ENCODE data around the gene MAOA.

MAOA gene

DNA sequence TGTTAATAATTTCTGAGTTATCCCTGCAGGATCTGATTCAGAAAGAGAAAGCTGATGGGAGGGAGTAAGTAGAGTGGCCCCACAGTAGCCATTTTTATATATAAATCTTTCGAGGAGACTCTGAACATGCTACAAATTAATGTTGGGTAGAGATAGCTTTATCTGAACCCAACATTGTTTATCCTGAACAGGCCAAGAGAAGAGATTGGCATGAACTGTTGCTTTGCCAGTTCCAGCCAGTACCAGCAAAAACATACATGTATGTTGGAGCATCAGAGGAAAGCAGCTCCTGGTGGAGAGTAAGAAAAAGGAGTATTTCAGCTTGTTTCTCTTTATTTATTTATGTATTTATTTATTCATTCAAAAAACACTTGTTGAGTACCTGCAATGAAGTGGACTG is 1.6 kb downstream of the MAOA start:
- Histone ChIP-seq H3K4me1 (ENCODE audit: insufficient read depth, low read length, severe bottlenecking) (no peaks in the 10 kb centered on the region), H3K27ac (ENCODE audit: low read depth, low read length, poor library complexity, severe bottlenecking) (no peak overlapping the region), H2AFZ (ENCODE audit: low read length) (no peak overlapping the region), H3K79me2 (ENCODE audit: insufficient read depth, low read length) (no peaks in the 10 kb centered on the region), H3K4me2 (ENCODE audit: low read length) (no peak overlapping the region), H3K9me2 (ENCODE audit: low read depth, low read length) (no peaks in the 10 kb centered on the region), H3F3A (ENCODE audit: insufficient read depth, low read length) (no peaks in the 10 kb centered on the region), H3K27me3 (ENCODE audit: insufficient read depth, low read length) (no peaks in the 10 kb centered on the region), H4K20me1 (ENCODE audit: insufficient read depth, low read length) (no peaks in the 10 kb centered on the region), H3K4me3 (ENCODE audit: low read depth, low read length, poor library complexity, severe bottlenecking) (no peak overlapping the region), H3K9ac (ENCODE audit: low read length) (no peak overlapping the region), H3K36me3 (ENCODE audit: insufficient read depth, low read length) (no peaks in the 10 kb centered on the region), H3K9me3 (ENCODE audit: low read length) (no peaks in the 10 kb centered on the region)
- TF ChIP-seq EZH2 (IDR thresholded peaks at IDR 0.05; ENCODE audit: borderline replicate concordance, low read length), result no peak
- TF ChIP-seq, protein P1, sequence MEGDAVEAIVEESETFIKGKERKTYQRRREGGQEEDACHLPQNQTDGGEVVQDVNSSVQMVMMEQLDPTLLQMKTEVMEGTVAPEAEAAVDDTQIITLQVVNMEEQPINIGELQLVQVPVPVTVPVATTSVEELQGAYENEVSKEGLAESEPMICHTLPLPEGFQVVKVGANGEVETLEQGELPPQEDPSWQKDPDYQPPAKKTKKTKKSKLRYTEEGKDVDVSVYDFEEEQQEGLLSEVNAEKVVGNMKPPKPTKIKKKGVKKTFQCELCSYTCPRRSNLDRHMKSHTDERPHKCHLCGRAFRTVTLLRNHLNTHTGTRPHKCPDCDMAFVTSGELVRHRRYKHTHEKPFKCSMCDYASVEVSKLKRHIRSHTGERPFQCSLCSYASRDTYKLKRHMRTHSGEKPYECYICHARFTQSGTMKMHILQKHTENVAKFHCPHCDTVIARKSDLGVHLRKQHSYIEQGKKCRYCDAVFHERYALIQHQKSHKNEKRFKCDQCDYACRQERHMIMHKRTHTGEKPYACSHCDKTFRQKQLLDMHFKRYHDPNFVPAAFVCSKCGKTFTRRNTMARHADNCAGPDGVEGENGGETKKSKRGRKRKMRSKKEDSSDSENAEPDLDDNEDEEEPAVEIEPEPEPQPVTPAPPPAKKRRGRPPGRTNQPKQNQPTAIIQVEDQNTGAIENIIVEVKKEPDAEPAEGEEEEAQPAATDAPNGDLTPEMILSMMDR (IDR thresholded peaks at IDR 0.05; ENCODE audit: low read length), result no peak

DNA sequence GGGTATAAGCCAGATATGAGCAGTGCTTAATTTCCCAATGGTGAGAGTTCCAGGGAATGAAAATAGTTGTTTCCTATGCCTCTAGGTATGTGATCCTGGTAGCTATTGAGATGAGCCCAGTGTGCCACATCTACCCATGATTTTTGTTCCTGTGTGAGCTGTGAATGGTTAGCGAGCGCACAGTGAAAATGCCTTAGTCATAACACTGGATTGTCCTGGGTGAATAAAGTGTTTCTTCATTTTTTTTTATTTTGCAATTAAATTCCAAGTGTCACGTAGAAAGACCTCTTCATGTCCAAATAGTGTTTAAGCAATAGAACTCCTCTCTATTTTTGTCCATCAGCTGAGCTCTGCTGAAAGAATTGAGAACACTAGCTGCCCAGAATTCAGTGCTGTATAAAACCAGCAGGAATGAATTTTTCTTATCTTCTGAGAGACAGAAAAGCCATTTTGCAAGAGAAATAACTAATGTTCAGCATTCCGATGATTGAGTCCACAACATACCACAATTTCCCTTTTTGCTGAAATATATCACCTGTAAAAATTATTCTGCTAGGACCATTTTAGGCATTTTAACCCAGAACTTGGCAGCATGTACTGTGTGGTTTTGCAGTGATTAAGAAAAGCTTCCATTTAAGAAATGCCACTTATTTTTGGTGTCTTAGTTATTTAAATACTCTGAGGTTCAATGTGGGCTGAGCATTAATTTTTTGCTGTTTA is 5.6 kb downstream of the MAOA start:
- Histone ChIP-seq H3K4me1 (ENCODE audit: insufficient read depth, low read length, severe bottlenecking) (no peaks in the 10 kb centered on the region), H3K4me2 (ENCODE audit: low read length) (no peak overlapping the region), H4K20me1 (ENCODE audit: insufficient read depth, low read length) (no peaks in the 10 kb centered on the region), H3K9me3 (ENCODE audit: low read length) (no peaks in the 10 kb centered on the region), H3K27ac (ENCODE audit: low read depth, low read length, poor library complexity, severe bottlenecking) (no peak overlapping the region), H2AFZ (ENCODE audit: low read length) (no peak overlapping the region), H3K27me3 (ENCODE audit: insufficient read depth, low read length) (no peaks in the 10 kb centered on the region), H3K79me2 (ENCODE audit: insufficient read depth, low read length) (no peaks in the 10 kb centered on the region), H3K36me3 (ENCODE audit: insufficient read depth, low read length) (no peaks in the 10 kb centered on the region), H3F3A (ENCODE audit: insufficient read depth, low read length) (no peaks in the 10 kb centered on the region), H3K4me3 (ENCODE audit: low read depth, low read length, poor library complexity, severe bottlenecking) (no peak overlapping the region), H3K9me2 (ENCODE audit: low read depth, low read length) (no peaks in the 10 kb centered on the region), H3K9ac (ENCODE audit: low read length) (no peak overlapping the region)
- no peak for TF ChIP-seq EZH2 (IDR thresholded peaks at IDR 0.05; ENCODE audit: borderline replicate concordance, low read length)
- TF ChIP-seq, protein P1 (IDR thresholded peaks at IDR 0.05; ENCODE audit: low read length), result no peak

DNA sequence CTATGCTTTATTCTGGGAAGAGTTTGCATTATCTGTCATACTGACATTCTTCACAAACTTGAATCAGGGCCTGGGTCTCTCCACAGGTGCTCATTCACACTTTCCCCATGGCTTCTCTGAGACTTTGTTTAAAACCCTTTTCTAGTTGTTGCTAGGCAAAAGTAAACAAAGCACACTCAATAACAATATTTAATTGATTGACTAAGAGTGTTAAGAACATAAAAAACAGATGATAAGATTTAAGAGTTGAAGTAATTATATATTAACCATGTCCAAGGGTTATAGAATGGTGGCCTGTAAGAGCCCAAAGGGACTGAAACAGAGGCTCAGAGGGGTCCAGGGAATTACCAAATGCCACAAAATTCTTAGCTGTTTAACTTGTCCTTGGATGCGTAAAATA is 7.1 kb downstream of the MAOA start:
- no peak overlapping the region for H3K4me2 ChIP-seq (ENCODE audit: low read length)
- no peaks in the 10 kb centered on the region for H4K20me1 ChIP-seq (ENCODE audit: insufficient read depth, low read length)
- H3K36me3 ChIP-seq (ENCODE audit: insufficient read depth, low read length), result no peaks in the 10 kb centered on the region
- no peaks in the 10 kb centered on the region for H3K4me1 ChIP-seq (ENCODE audit: insufficient read depth, low read length, severe bottlenecking)
- H3K27ac ChIP-seq (ENCODE audit: low read depth, low read length, poor library complexity, severe bottlenecking), result no peak overlapping the region
- no peaks in the 10 kb centered on the region for H3K9me2 ChIP-seq (ENCODE audit: low read depth, low read length)
- no peak overlapping the region for H3K4me3 ChIP-seq (ENCODE audit: low read depth, low read length, poor library complexity, severe bottlenecking)
- TF ChIP-seq EZH2 (IDR thresholded peaks at IDR 0.05; ENCODE audit: borderline replicate concordance, low read length), result no peak
- TF ChIP-seq, protein P1 (IDR thresholded peaks at IDR 0.05; ENCODE audit: low read length), result no peak
- H3K9ac ChIP-seq (ENCODE audit: low read length), result no peak overlapping the region
- H3K9me3 ChIP-seq (ENCODE audit: low read length), result no peaks in the 10 kb centered on the region
- H3K27me3 ChIP-seq (ENCODE audit: insufficient read depth, low read length), result no peaks in the 10 kb centered on the region
- H2AFZ ChIP-seq (ENCODE audit: low read length), result no peak overlapping the region
- no peaks in the 10 kb centered on the region for H3F3A ChIP-seq (ENCODE audit: insufficient read depth, low read length)
- H3K79me2 ChIP-seq (ENCODE audit: insufficient read depth, low read length), result no peaks in the 10 kb centered on the region
